Measurements from ENCODE around the gene TAMM41. TPM values are rescaled to one million over a fixed set of nuclear protein-coding genes. Genes with fewer than 3 reads are reported as not detected.
"Not testable (repeated sequence)": the region's sequence is repeated elsewhere in the genome, so short reads cannot be mapped to it uniquely, and the experiment has no call there.

Gene TAMM41
- total RNA-seq (2021) (25.3 and 28.5 TPM in 2 replicates), Bru-seq, nascent RNA (percentile 77 among the genes with signal in this experiment), BruChase-seq, experiment 1, labeled RNA remaining after a 2-hour chase (percentile 84 among the genes with signal in this experiment), BruChase-seq, experiment 2, labeled RNA remaining after a 6-hour chase (percentile 76 among the genes with signal in this experiment)
- long read RNA-seq, transcript TAMM41-206 (8 exons, 1,213 nt), result major isoform, 22 of 37 reads
- long read RNA-seq, partial matches to known transcripts, result 4 of 37 reads
- long read RNA-seq, other reads (novel, unspliced or antisense), result 10 of 37 reads

GRCh38 chr3:11846281-11847266 is at the start of gene TAMM41:
Gene TAMM41, minus strand, starts transcription at chr3:11846885. Its CDS starts 249 bp downstream, at chr3:11846636.
- Histone ChIP-seq H3K36me3 (ENCODE audit: insufficient read depth, low read length, poor library complexity, severe bottlenecking) (peaks cover 22% of the 10 kb centered on the region), H3K4me1 (ENCODE audit: insufficient read depth, low read length, poor library complexity, severe bottlenecking) (no peaks in the 10 kb centered on the region), H3K4me3 (ENCODE audit: low read depth, low read length, poor library complexity, severe bottlenecking) (peak within 1 kb of the TSS; percentile 88), H3K27ac (ENCODE audit: low read depth, low read length, poor library complexity, severe bottlenecking) (peak within 1 kb of the TSS; percentile 79), H3K9me3 (ENCODE audit: low read depth, low read length, poor library complexity, severe bottlenecking) (no peaks in the 10 kb centered on the region), H3K27me3 (replicated peaks; ENCODE audit: insufficient read depth, low read depth, low read length, poor library complexity) (no peaks in the 10 kb centered on the region)
- DNase-seq (ENCODE audit: low spot score), result peak; percentile 95
- ChIA-PET CTCF (no interaction called here), POLR2A (ENCODE audit: low non-redundant PET) (no interaction called here)
- no TSS peak for BruUV-seq (replicated peaks)
- TF ChIP-seq CTCF (conservative IDR thresholded peaks at IDR 0.05; ENCODE audit: low read depth, low read length), result peak; percentile 85
- no peak for TF ChIP-seq EZH2 (IDR thresholded peaks at IDR 0.05; ENCODE audit: borderline replicate concordance, low read depth, low read length, poor library complexity, severe bottlenecking)
- intact Hi-C loops (cut with micrococcal nuclease; ENCODE audit: unreplicated experiment), result no loop called here

- no TSS peak for BruUV-seq (replicated peaks)
- Histone ChIP-seq H3K4me3 (ENCODE audit: low read depth, low read length, poor library complexity, severe bottlenecking) (no peak overlapping the region), H3K27me3 (replicated peaks; ENCODE audit: insufficient read depth, low read depth, low read length, poor library complexity) (peaks cover 6% of the 10 kb centered on the region), H3K36me3 (ENCODE audit: insufficient read depth, low read length, poor library complexity, severe bottlenecking) (no peaks in the 10 kb centered on the region), H3K4me1 (ENCODE audit: insufficient read depth, low read length, poor library complexity, severe bottlenecking) (no peaks in the 10 kb centered on the region), H3K27ac (ENCODE audit: low read depth, low read length, poor library complexity, severe bottlenecking) (no peak overlapping the region), H3K9me3 (ENCODE audit: low read depth, low read length, poor library complexity, severe bottlenecking) (no peaks in the 10 kb centered on the region)
- POLR2A ChIA-PET (ENCODE audit: low non-redundant PET), result no interaction called here
- TF ChIP-seq EZH2 (IDR thresholded peaks at IDR 0.05; ENCODE audit: borderline replicate concordance, low read depth, low read length, poor library complexity, severe bottlenecking) (no peak), CTCF (conservative IDR thresholded peaks at IDR 0.05; ENCODE audit: low read depth, low read length) (no peak)
- intact Hi-C loops (cut with micrococcal nuclease; ENCODE audit: unreplicated experiment), result no loop called here
- no peak for DNase-seq (ENCODE audit: low spot score)
- CTCF ChIA-PET, result no interaction called here
Measured at GRCh38 chr3:11878837-11879236, 32.2 kb upstream of the TAMM41 start.

DNA sequence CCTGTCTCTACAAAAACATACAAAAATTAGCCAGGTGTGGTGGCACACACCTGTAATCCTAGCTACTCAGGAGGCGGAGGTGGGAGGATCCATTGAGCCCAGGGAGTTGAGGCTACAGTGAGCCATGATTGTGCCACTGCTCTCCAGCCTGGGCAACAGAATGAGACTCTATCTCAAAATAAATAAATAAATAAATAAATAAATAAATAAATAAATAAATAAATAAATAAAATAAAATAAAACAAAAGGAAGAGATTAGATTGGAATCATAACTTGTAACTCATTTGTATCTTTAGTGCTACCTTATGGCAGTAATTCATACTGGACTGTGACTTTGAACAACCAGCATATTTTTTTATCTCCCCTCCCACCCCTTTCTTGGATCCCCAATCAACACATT is 28.0 kb upstream of the TAMM41 start:
- H3K4me3 ChIP-seq (ENCODE audit: low read depth, low read length, poor library complexity, severe bottlenecking); BruUV-seq (replicated peaks); intact Hi-C loops (cut with micrococcal nuclease; ENCODE audit: unreplicated experiment); POLR2A ChIA-PET (ENCODE audit: low non-redundant PET); H3K4me1 ChIP-seq (ENCODE audit: insufficient read depth, low read length, poor library complexity, severe bottlenecking); H3K9me3 ChIP-seq (ENCODE audit: low read depth, low read length, poor library complexity, severe bottlenecking); H3K27ac ChIP-seq (ENCODE audit: low read depth, low read length, poor library complexity, severe bottlenecking); H3K36me3 ChIP-seq (ENCODE audit: insufficient read depth, low read length, poor library complexity, severe bottlenecking); CTCF ChIA-PET; DNase-seq (ENCODE audit: low spot score): not testable (repeated sequence)
- peaks cover 22% of the 10 kb centered on the region for H3K27me3 ChIP-seq (replicated peaks; ENCODE audit: insufficient read depth, low read depth, low read length, poor library complexity)

GRCh38 chr3:11863739-11864138 is 17.1 kb upstream of the TAMM41 start:
- intact Hi-C loops (cut with micrococcal nuclease; ENCODE audit: unreplicated experiment); DNase-seq (ENCODE audit: low spot score); H3K27ac ChIP-seq (ENCODE audit: low read depth, low read length, poor library complexity, severe bottlenecking); POLR2A ChIA-PET (ENCODE audit: low non-redundant PET); H3K4me3 ChIP-seq (ENCODE audit: low read depth, low read length, poor library complexity, severe bottlenecking); H3K4me1 ChIP-seq (ENCODE audit: insufficient read depth, low read length, poor library complexity, severe bottlenecking); BruUV-seq (replicated peaks); H3K9me3 ChIP-seq (ENCODE audit: low read depth, low read length, poor library complexity, severe bottlenecking); H3K27me3 ChIP-seq (replicated peaks; ENCODE audit: insufficient read depth, low read depth, low read length, poor library complexity); CTCF ChIA-PET; H3K36me3 ChIP-seq (ENCODE audit: insufficient read depth, low read length, poor library complexity, severe bottlenecking): not testable (repeated sequence)

GRCh38 chr3:11862584-11862983 is 15.9 kb upstream of the TAMM41 start:
- intact Hi-C loops (cut with micrococcal nuclease; ENCODE audit: unreplicated experiment); H3K27me3 ChIP-seq (replicated peaks; ENCODE audit: insufficient read depth, low read depth, low read length, poor library complexity); DNase-seq (ENCODE audit: low spot score); BruUV-seq (replicated peaks); H3K4me3 ChIP-seq (ENCODE audit: low read depth, low read length, poor library complexity, severe bottlenecking); H3K36me3 ChIP-seq (ENCODE audit: insufficient read depth, low read length, poor library complexity, severe bottlenecking); H3K27ac ChIP-seq (ENCODE audit: low read depth, low read length, poor library complexity, severe bottlenecking); H3K4me1 ChIP-seq (ENCODE audit: insufficient read depth, low read length, poor library complexity, severe bottlenecking); H3K9me3 ChIP-seq (ENCODE audit: low read depth, low read length, poor library complexity, severe bottlenecking); CTCF ChIA-PET: not testable (repeated sequence)
- POLR2A ChIA-PET (ENCODE audit: low non-redundant PET), result interaction anchor here (0.7 kb wide), 1 partner anchor 685 kb away, joined by 4 read pairs; no protein-coding TSS in a partner anchor

Measured in A673 (cell line).